ENCODE results near the gene LRP8.

Gene LRP8

GRCh38 chr1:53256511-53257453 is 71.1 kb downstream of the LRP8 start:
- no peak for DNase-seq

GRCh38 chr1:53255031-53255430 is 72.8 kb downstream of the LRP8 start:
- DNase-seq: no peak

- no peak for DNase-seq
Observed at GRCh38 chr1:53254011-53254640, 73.7 kb downstream of the LRP8 start.

- no peak for DNase-seq
Observed at GRCh38 chr1:53250325-53250724, 77.5 kb downstream of the LRP8 start.

GRCh38 chr1:53249706-53250105 is 78.2 kb downstream of the LRP8 start:
- DNase-seq: no peak

GRCh38 chr1:53246261-53247134 is 81.4 kb downstream of the LRP8 start:
- no peak for DNase-seq

GRCh38 chr1:53244141-53244540 is 83.7 kb downstream of the LRP8 start:
- DNase-seq: no peak

GRCh38 chr1:53242381-53242780 is 85.5 kb downstream of the LRP8 start:
- DNase-seq: no peak

- DNase-seq: no peak
Observed at GRCh38 chr1:53241828-53242227, 86.0 kb downstream of the LRP8 start.

GRCh38 chr1:53238197-53239155 is 89.4 kb downstream of the LRP8 start, which contains the start of gene MAGOH:
TSS of gene MAGOH (minus strand) at chr1:53238518. CDS start at chr1:53238448, 70 bp downstream.
- DNase-seq: peak; percentile 95

- DNase-seq: no peak
Observed at GRCh38 chr1:53237638-53238037, 90.2 kb downstream of the LRP8 start.

GRCh38 chr1:53220962-53221286 is 106.9 kb downstream of the LRP8 start:
- DNase-seq: no peak

GRCh38 chr1:53220171-53220961 is 107.5 kb downstream of the LRP8 start, which contains the start of gene CZIB:
TSS of gene CZIB (minus strand) at chr1:53220634. CDS start at chr1:53220575, 59 bp downstream.
- peak; percentile 89 for DNase-seq

GRCh38 chr1:53219711-53220110 is 108.2 kb downstream of the LRP8 start:
- no peak for DNase-seq

GRCh38 chr1:53218201-53218600 is 109.7 kb downstream of the LRP8 start:
- DNase-seq: no peak

GRCh38 chr1:53214376-53214940 is 113.4 kb downstream of the LRP8 start:
- DNase-seq: no peak

- DNase-seq: no peak
Observed at GRCh38 chr1:53210954-53211353, 116.9 kb downstream of the LRP8 start.

GRCh38 chr1:53210352-53210751 is 117.5 kb downstream of the LRP8 start:
- no peak for DNase-seq

- no peak for DNase-seq
Observed at GRCh38 chr1:53207726-53208125, 120.1 kb downstream of the LRP8 start.

- DNase-seq: no peak
Observed at GRCh38 chr1:53206735-53207379, 121.0 kb downstream of the LRP8 start.
